Naive thymus-derived CD8-positive, alpha-beta T cell (primary cell): Measurements from ENCODE around the gene MCTP1. TPM values are rescaled to one million over a fixed set of nuclear protein-coding genes. Genes with fewer than 3 reads are reported as not detected.

Source experiments
- ATAC-seq, 2 donors: fragments of 150-1000 bp; cut with Tn5 transposase in 1 of 2; sonication (Bioruptor Pico), chemical (Tn5 transposase) in 1 of 2; 1 replicate in 1 of 2; 2 replicates in 1 of 2; pipeline ENCODE4 v1.10.0; 2021; ENCODE audit warnings: mild to moderate bottlenecking in 2 of 2, moderate library complexity in 2 of 2
- POLR2A ChIA-PET: fragments of 350-600 bp; sonication (Branson Sonifier 250); formaldehyde crosslinking; loops from one replicate; lab custom pipeline; 2021; ENCODE audit warnings: antibody characterized with exemption; lab: Charles Lee
- DNase-seq, 10 donors: peaks; one replicate each; pipeline versions ENCODE4 v3.0.0 to v3.0.0-alpha.2; 2020 to 2022
- H3K27ac Mint-ChIP-seq, 10 donors: one replicate each; pipeline ENCODE4 v1.8.0; 2020 to 2022; ENCODE audit warnings: mild to moderate bottlenecking in 10 of 10, mixed read lengths in 10 of 10, moderate library complexity in 4 of 10, inconsistent platforms in 1 of 10
- H3K27me3 Mint-ChIP-seq, 5 donors: one replicate each; pipeline ENCODE4 v1.8.0; 2021 to 2022; ENCODE audit warnings: mixed read lengths in 5 of 5
- H3K36me3 Mint-ChIP-seq, 3 donors: one replicate each; pipeline ENCODE4 v1.8.0; 2020 to 2022; ENCODE audit warnings: mixed read lengths in 3 of 3, mild to moderate bottlenecking in 2 of 3, inconsistent platforms in 1 of 3
- H3K4me1 Mint-ChIP-seq, 4 donors: one replicate each; pipeline ENCODE4 v1.8.0; 2021 to 2022; ENCODE audit warnings: mixed read lengths in 4 of 4
- H3K4me3 Mint-ChIP-seq, 10 donors: one replicate each; pipeline ENCODE4 v1.8.0; 2020 to 2022; ENCODE audit warnings: mild to moderate bottlenecking in 10 of 10, mixed read lengths in 10 of 10, moderate library complexity in 6 of 10, inconsistent platforms in 1 of 10
- H3K9me3 Mint-ChIP-seq, 9 donors: one replicate each; pipeline ENCODE4 v1.8.0; 2020 to 2022; ENCODE audit warnings: mixed read lengths in 9 of 9, mild to moderate bottlenecking in 3 of 9, inconsistent platforms in 1 of 9, moderate library complexity in 1 of 9
- polyA plus RNA-seq, 3 donors: library from polyadenylated mRNA; unstranded; fragments of 300-500 nt; fragmentation: Illumina TruSeq; gene quantifications; one replicate each; pipeline ENCODE4 v1.2.3, GENCODE V29; 2021
- total RNA-seq, 8 experiments: library from RNA in 2 of 8; stranded (reverse) in 2 of 8; gene quantifications; one replicate each; pipeline ENCODE4 v1.2.3 and lab custom pipeline; 2021 to 2026

Gene MCTP1
- total and polyA plus RNA-seq, 5 experiments from 2014 or later = 0.08 to 2.1 (median 0.62) TPM

- H3K36me3 Mint-ChIP-seq = no peaks in the 10 kb centered on the region
- no peak overlapping the region for H3K4me3 Mint-ChIP-seq
- POLR2A ChIA-PET = no interaction called here
- H3K27ac Mint-ChIP-seq = no peak overlapping the region
- DNase-seq = no peak
- peaks cover 0 to 5% (median 0%) of the 10 kb centered on the region in 9 donors for H3K9me3 Mint-ChIP-seq
- peaks cover 0 to 7% (median 1%) of the 10 kb centered on the region in 5 donors for H3K27me3 Mint-ChIP-seq
- no peaks in the 10 kb centered on the region for H3K4me1 Mint-ChIP-seq
- ATAC-seq = no peak
Measured at GRCh38 chr5:95132096-95132495, 152.8 kb downstream of the MCTP1 start.

GRCh38 chr5:95130941-95131340 is 154.0 kb downstream of the MCTP1 start:
- Mint-ChIP-seq H3K4me1 (no peaks in the 10 kb centered on the region), H3K27me3 (peaks cover 0 to 4% (median 0%) of the 10 kb centered on the region in 5 donors)

GRCh38 chr5:95124731-95125130 is 160.2 kb downstream of the MCTP1 start:
- Mint-ChIP-seq H3K4me1 (no peaks in the 10 kb centered on the region), H3K27me3 (peaks cover 0 to 4% (median 0%) of the 10 kb centered on the region in 5 donors), H3K9me3 (peaks cover 0 to 10% (median 0%) of the 10 kb centered on the region in 9 donors), H3K27ac (no peak overlapping the region), H3K4me3 (no peak overlapping the region), H3K36me3 (no peaks in the 10 kb centered on the region)
- no peak for DNase-seq
- POLR2A ChIA-PET = no interaction called here
- no peak for ATAC-seq

More at GRCh38 chr5:95130941-95131340, 154.0 kb downstream of the MCTP1 start:
- no peak for DNase-seq
- POLR2A ChIA-PET = no interaction called here
- no peak for ATAC-seq
- Mint-ChIP-seq H3K27ac (no peak overlapping the region), H3K36me3 (no peaks in the 10 kb centered on the region), H3K9me3 (peaks cover 0 to 7% (median 0%) of the 10 kb centered on the region in 9 donors), H3K4me3 (no peak overlapping the region)

GRCh38 chr5:95124101-95124500 is 160.8 kb downstream of the MCTP1 start:
- DNase-seq (no peak), ATAC-seq (no peak)
- Mint-ChIP-seq H3K36me3 (no peaks in the 10 kb centered on the region), H3K27me3 (peaks cover 0 to 4% (median 0%) of the 10 kb centered on the region in 5 donors), H3K27ac (no peak overlapping the region), H3K4me3 (no peak overlapping the region), H3K4me1 (no peaks in the 10 kb centered on the region), H3K9me3 (peaks cover 0 to 10% (median 0%) of the 10 kb centered on the region in 9 donors)
- POLR2A ChIA-PET = no interaction called here

- Mint-ChIP-seq H3K4me3 (no peak overlapping the region), H3K4me1 (no peaks in the 10 kb centered on the region), H3K36me3 (peaks cover 0 to 10% (median 0%) of the 10 kb centered on the region in 3 donors), H3K9me3 (peaks cover 0 to 21% (median 9%) of the 10 kb centered on the region in 9 donors), H3K27me3 (peaks cover 0 to 8% (median 0%) of the 10 kb centered on the region in 5 donors), H3K27ac (no peak overlapping the region)
- POLR2A ChIA-PET = no interaction called here
- ATAC-seq = no peak
- DNase-seq = no peak
Measured at GRCh38 chr5:95114902-95115301, 170.0 kb downstream of the MCTP1 start.

- Mint-ChIP-seq H3K4me1 (no peaks in the 10 kb centered on the region), H3K27me3 (peaks cover 0 to 8% (median 0%) of the 10 kb centered on the region in 5 donors), H3K4me3 (no peak overlapping the region), H3K27ac (no peak overlapping the region), H3K36me3 (peaks cover 0 to 10% (median 0%) of the 10 kb centered on the region in 3 donors), H3K9me3 (peaks cover 0 to 21% (median 8%) of the 10 kb centered on the region in 9 donors)
- DNase-seq (no peak), ATAC-seq (no peak)
- POLR2A ChIA-PET = no interaction called here
Measured at GRCh38 chr5:95114305-95114704, 170.6 kb downstream of the MCTP1 start.

- DNase-seq (no peak), ATAC-seq (no peak)
- Mint-ChIP-seq H3K36me3 (peaks cover 0 to 10% (median 0%) of the 10 kb centered on the region in 3 donors), H3K27ac (no peak overlapping the region), H3K4me1 (no peaks in the 10 kb centered on the region), H3K4me3 (no peak overlapping the region), H3K27me3 (peaks cover 0 to 8% (median 0%) of the 10 kb centered on the region in 5 donors), H3K9me3 (peaks cover 0 to 21% (median 8%) of the 10 kb centered on the region in 9 donors)
- POLR2A ChIA-PET = no interaction called here
Measured at GRCh38 chr5:95113489-95113888, 171.4 kb downstream of the MCTP1 start.

- ATAC-seq (no peak), DNase-seq (no peak)
- no peak overlapping the region for H3K4me3 Mint-ChIP-seq
- no peak overlapping the region for H3K27ac Mint-ChIP-seq
- peaks cover 0 to 5% (median 0%) of the 10 kb centered on the region in 5 donors for H3K27me3 Mint-ChIP-seq
- H3K4me1 Mint-ChIP-seq = no peaks in the 10 kb centered on the region
- H3K36me3 Mint-ChIP-seq = peaks cover 0 to 10% (median 0%) of the 10 kb centered on the region in 3 donors
- peaks cover 0 to 13% (median 8%) of the 10 kb centered on the region in 9 donors for H3K9me3 Mint-ChIP-seq
- POLR2A ChIA-PET = no interaction called here
Measured at GRCh38 chr5:95111141-95111540, 173.8 kb downstream of the MCTP1 start.

GRCh38 chr5:95110118-95110517 is 174.8 kb downstream of the MCTP1 start:
- POLR2A ChIA-PET = no interaction called here
- H3K36me3 Mint-ChIP-seq = peaks cover 0 to 4% (median 0%) of the 10 kb centered on the region in 3 donors
- no peak overlapping the region for H3K4me3 Mint-ChIP-seq
- H3K9me3 Mint-ChIP-seq = peaks cover 0 to 7% (median 2%) of the 10 kb centered on the region in 9 donors
- H3K4me1 Mint-ChIP-seq = no peaks in the 10 kb centered on the region
- H3K27me3 Mint-ChIP-seq = peaks cover 0 to 5% (median 0%) of the 10 kb centered on the region in 5 donors
- no peak overlapping the region for H3K27ac Mint-ChIP-seq
- DNase-seq (no peak), ATAC-seq (no peak)

GRCh38 chr5:95107138-95107537 is 177.8 kb downstream of the MCTP1 start:
- Mint-ChIP-seq H3K27ac (no peak overlapping the region), H3K36me3 (no peaks in the 10 kb centered on the region), H3K4me3 (no peak overlapping the region), H3K9me3 (no peaks in the 10 kb centered on the region), H3K27me3 (peaks cover 0 to 4% (median 0%) of the 10 kb centered on the region in 5 donors), H3K4me1 (no peaks in the 10 kb centered on the region)
- DNase-seq = no peak
- ATAC-seq = no peak
- POLR2A ChIA-PET = no interaction called here

- Mint-ChIP-seq H3K27ac (no peak overlapping the region), H3K4me1 (no peaks in the 10 kb centered on the region), H3K9me3 (no peaks in the 10 kb centered on the region), H3K36me3 (no peaks in the 10 kb centered on the region), H3K4me3 (no peak overlapping the region), H3K27me3 (peaks cover 0 to 4% (median 0%) of the 10 kb centered on the region in 5 donors)
- ATAC-seq = no peak
- DNase-seq = no peak
- POLR2A ChIA-PET = no interaction called here
Measured at GRCh38 chr5:95105638-95106037, 179.3 kb downstream of the MCTP1 start.

- H3K9me3 Mint-ChIP-seq = no peaks in the 10 kb centered on the region
- H3K36me3 Mint-ChIP-seq = no peaks in the 10 kb centered on the region
- H3K4me3 Mint-ChIP-seq = no peak overlapping the region
- H3K4me1 Mint-ChIP-seq = no peaks in the 10 kb centered on the region
- ATAC-seq (no peak), DNase-seq (no peak)
- H3K27ac Mint-ChIP-seq = no peak overlapping the region
- H3K27me3 Mint-ChIP-seq = peaks cover 0 to 4% (median 0%) of the 10 kb centered on the region in 5 donors
- POLR2A ChIA-PET = no interaction called here
Measured at GRCh38 chr5:95102687-95103086, 182.2 kb downstream of the MCTP1 start.

GRCh38 chr5:95102080-95102479 is 182.8 kb downstream of the MCTP1 start:
- DNase-seq (no peak), ATAC-seq (no peak)
- no peaks in the 10 kb centered on the region for H3K36me3 Mint-ChIP-seq
- no peak overlapping the region for H3K27ac Mint-ChIP-seq
- H3K4me3 Mint-ChIP-seq = no peak overlapping the region
- peaks cover 0 to 5% (median 0%) of the 10 kb centered on the region in 9 donors for H3K9me3 Mint-ChIP-seq
- H3K4me1 Mint-ChIP-seq = no peaks in the 10 kb centered on the region
- peaks cover 0 to 4% (median 0%) of the 10 kb centered on the region in 5 donors for H3K27me3 Mint-ChIP-seq
- POLR2A ChIA-PET = no interaction called here

- POLR2A ChIA-PET = no interaction called here
- H3K4me3 Mint-ChIP-seq = no peak overlapping the region
- H3K27me3 Mint-ChIP-seq = peaks cover 0 to 1% (median 0%) of the 10 kb centered on the region in 5 donors
- no peak for ATAC-seq
- DNase-seq = no peak
- H3K9me3 Mint-ChIP-seq = peaks cover 0 to 8% (median 0%) of the 10 kb centered on the region in 9 donors
- H3K4me1 Mint-ChIP-seq = no peaks in the 10 kb centered on the region
- H3K27ac Mint-ChIP-seq = no peak overlapping the region
- H3K36me3 Mint-ChIP-seq = no peaks in the 10 kb centered on the region
Measured at GRCh38 chr5:95100551-95100950, 184.3 kb downstream of the MCTP1 start.
